Activated CD8-positive, alpha-beta T cell treated with anti-CD3 and anti-CD28 coated beads for 36 hours (primary cell): ENCODE results near the gene SFRP4. TPM values are rescaled to one million over a fixed set of nuclear protein-coding genes. Genes with fewer than 3 reads are reported as not detected.

Experiments used
- ATAC-seq: fragments of 200-7000 bp; cut with Tn5 transposase; one replicate; pipeline ENCODE4 v1.10.0; 2021; ENCODE audit warnings: mild to moderate bottlenecking, moderate library complexity
- CTCF ChIA-PET: fragments of 350-600 bp; sonication (Branson Sonifier 250); formaldehyde crosslinking; loops from one replicate; lab custom pipeline; 2021; ENCODE audit warnings: antibody characterized with exemption; lab: Charles Lee
- POLR2A ChIA-PET: fragments of 350-600 bp; sonication (Branson Sonifier 250); formaldehyde crosslinking; loops from one replicate; lab custom pipeline; 2021; ENCODE audit warnings: antibody characterized with exemption; lab: Charles Lee
- DNase-seq: peaks from one replicate; pipeline ENCODE4 v3.0.0-alpha.2; 2020
- H3K27ac Mint-ChIP-seq: one replicate; pipeline ENCODE4 v1.8.0; 2021; ENCODE audit warnings: mild to moderate bottlenecking, mixed read lengths
- H3K27me3 Mint-ChIP-seq: one replicate; pipeline ENCODE4 v1.8.0; 2021; ENCODE audit warnings: mixed read lengths
- H3K36me3 Mint-ChIP-seq: one replicate; pipeline ENCODE4 v1.8.0; 2021; ENCODE audit warnings: low read depth, mixed read lengths
- H3K4me1 Mint-ChIP-seq: one replicate; pipeline ENCODE4 v1.8.0; 2021; ENCODE audit warnings: low read depth, mixed read lengths
- H3K4me3 Mint-ChIP-seq: one replicate; pipeline ENCODE4 v1.8.0; 2021; ENCODE audit warnings: mild to moderate bottlenecking, moderate library complexity, mixed read lengths
- H3K9me3 Mint-ChIP-seq: one replicate; pipeline ENCODE4 v1.8.0; 2021; ENCODE audit warnings: mixed read lengths
- CTCF ChIP-seq: fragments of 200-600 bp; IDR thresholded peaks from one replicate; pipeline ENCODE4 v1.8.0; 2022; ENCODE audit warnings: antibody characterized with exemption, mild to moderate bottlenecking
- intact Hi-C: fragments of 100-400 bp; cut with micrococcal nuclease; formaldehyde crosslinking; loops from one replicate; pipeline ENCODE4 v1.10.0; 2022
- total RNA-seq, 2 experiments: library from RNA; stranded (reverse); gene quantifications; one replicate each; pipeline ENCODE4 v1.2.3, GENCODE V29; 2021

SFRP4 gene
- total RNA-seq, 2 experiments from 2014 or later, result not detected

GRCh38 chr7:37901890-37902524, 14.6 kb downstream of the SFRP4 start:
- TF ChIP-seq CTCF, result no peak
- ATAC-seq (no peak), DNase-seq (no peak)
- H3K4me1 Mint-ChIP-seq, result no peaks in the 10 kb centered on the region
- intact Hi-C loops, result loop anchor here (10.0 kb wide), 1 partner anchor 203 kb away; no protein-coding TSS in a partner anchor
- peaks cover 2% of the 10 kb centered on the region for H3K27me3 Mint-ChIP-seq
- ChIA-PET CTCF (interaction anchor here (0.9 to 2.9 kb wide), 16 partner anchors 7 to 468 kb away, joined by 3 to 14 read pairs (median 4); partner anchors contain the start of gene SFRP4), POLR2A (no interaction called here)
- no peak overlapping the region for H3K27ac Mint-ChIP-seq
- H3K36me3 Mint-ChIP-seq, result no peaks in the 10 kb centered on the region
- H3K9me3 Mint-ChIP-seq, result no peaks in the 10 kb centered on the region
- no peak overlapping the region for H3K4me3 Mint-ChIP-seq

- H3K27me3 Mint-ChIP-seq, result peaks cover 2% of the 10 kb centered on the region
Observed at GRCh38 chr7:37901236-37901827, 15.3 kb downstream of the SFRP4 start.

GRCh38 chr7:37899712-37900247, 16.8 kb downstream of the SFRP4 start:
- intact Hi-C loops, result loop anchor here (10.0 kb wide), 1 partner anchor 205 kb away; no protein-coding TSS in a partner anchor
- Mint-ChIP-seq H3K36me3 (no peaks in the 10 kb centered on the region), H3K27me3 (peaks cover 2% of the 10 kb centered on the region), H3K4me3 (no peak overlapping the region), H3K27ac (no peak overlapping the region), H3K4me1 (no peaks in the 10 kb centered on the region), H3K9me3 (no peaks in the 10 kb centered on the region)
- no peak for ATAC-seq
- TF ChIP-seq CTCF, result no peak
- DNase-seq, result no peak
- ChIA-PET POLR2A (no interaction called here), CTCF (interaction anchor here (0.9 to 1.1 kb wide), 2 partner anchors 18 to 316 kb away, joined by 4 to 5 read pairs; no protein-coding TSS in a partner anchor)

More at GRCh38 chr7:37901236-37901827, 15.3 kb downstream of the SFRP4 start:
- no peak overlapping the region for H3K27ac Mint-ChIP-seq
- ATAC-seq, result peak; percentile 42
- ChIA-PET POLR2A (no interaction called here), CTCF (interaction anchor here (0.9 to 2.9 kb wide), 16 partner anchors 8 to 468 kb away, joined by 3 to 14 read pairs (median 4); partner anchors contain the start of gene SFRP4)
- intact Hi-C loops, result loop anchor here (10.0 kb wide), 1 partner anchor 203 kb away; no protein-coding TSS in a partner anchor
- H3K9me3 Mint-ChIP-seq, result no peaks in the 10 kb centered on the region
- H3K36me3 Mint-ChIP-seq, result no peaks in the 10 kb centered on the region
- H3K4me3 Mint-ChIP-seq, result no peak overlapping the region
- no peak for DNase-seq
- no peak for TF ChIP-seq CTCF
- H3K4me1 Mint-ChIP-seq, result no peaks in the 10 kb centered on the region

DNA sequence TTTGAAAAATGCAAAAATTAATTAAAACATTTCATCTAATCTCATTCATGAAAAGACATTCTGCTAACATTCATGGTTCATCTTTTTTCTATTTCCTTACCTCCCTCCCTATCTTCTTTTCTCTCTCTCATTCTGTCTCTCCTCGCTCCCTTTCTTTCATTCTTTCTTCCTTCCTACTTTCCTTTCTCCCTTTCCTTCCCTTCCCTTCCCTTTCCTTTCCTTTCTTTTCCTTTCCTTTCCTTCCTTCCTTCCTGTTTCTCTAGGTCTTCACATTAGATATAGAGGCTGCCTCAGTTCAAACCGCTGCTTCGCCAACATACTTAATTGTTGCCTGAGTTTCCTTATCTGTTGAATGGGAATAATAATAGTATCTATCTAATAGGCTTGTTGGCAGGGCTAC, 21.9 kb downstream of the SFRP4 start:
- DNase-seq (no peak), ATAC-seq (no peak)
- no peak for TF ChIP-seq CTCF
- H3K36me3 Mint-ChIP-seq, result no peaks in the 10 kb centered on the region
- H3K9me3 Mint-ChIP-seq, result no peaks in the 10 kb centered on the region
- CTCF ChIA-PET, result no interaction called here
- intact Hi-C loops, result no loop called here
- no peak overlapping the region for H3K4me3 Mint-ChIP-seq
- H3K4me1 Mint-ChIP-seq, result no peaks in the 10 kb centered on the region
- POLR2A ChIA-PET, result no interaction called here
- no peak overlapping the region for H3K27ac Mint-ChIP-seq
- peaks cover 5% of the 10 kb centered on the region for H3K27me3 Mint-ChIP-seq

GRCh38 chr7:37893359-37893758, 23.3 kb downstream of the SFRP4 start:
- intact Hi-C loops, result no loop called here
- Mint-ChIP-seq H3K27me3 (peaks cover 5% of the 10 kb centered on the region), H3K27ac (no peak overlapping the region), H3K36me3 (no peaks in the 10 kb centered on the region), H3K4me1 (no peaks in the 10 kb centered on the region), H3K4me3 (no peak overlapping the region), H3K9me3 (no peaks in the 10 kb centered on the region)
- no peak for TF ChIP-seq CTCF
- POLR2A ChIA-PET, result no interaction called here
- ATAC-seq, result no peak
- DNase-seq, result no peak
- CTCF ChIA-PET, result interaction anchor here (1.3 kb wide), 1 partner anchor 8 kb away, joined by 4 read pairs; no protein-coding TSS in a partner anchor
